GM20431 (cell line): ENCODE measurements around the gene CIPC.

Experiments used
- in situ Hi-C: fragments of 300-500 bp; cut with MseI, MboI; formaldehyde crosslinking; loops from one replicate; pipeline ENCODE4 v1.15.0; 2020; ENCODE audit warnings: low sequenced_read_pairs; ENCODE audit not compliant: unreplicated experiment

The CIPC gene

GRCh38 chr14:77141214-77142004, 43.4 kb downstream of the CIPC start, which contains the start of gene ZDHHC22:
TSS of gene ZDHHC22 (minus strand) at chr14:77141791. CDS start at chr14:77139738, 2,053 bp downstream.
- in situ Hi-C loops = no loop called here

GRCh38 chr14:77142005-77142800, 44.1 kb downstream of the CIPC start:
- in situ Hi-C loops = no loop called here

- in situ Hi-C loops = no loop called here
Measured at GRCh38 chr14:77143071-77143470, 45.0 kb downstream of the CIPC start.

- in situ Hi-C loops = no loop called here
Measured at GRCh38 chr14:77144412-77145115, 46.5 kb downstream of the CIPC start.

- in situ Hi-C loops = no loop called here
Measured at GRCh38 chr14:77145975-77146740, 48.1 kb downstream of the CIPC start.

- in situ Hi-C loops = no loop called here
Measured at GRCh38 chr14:77148510-77149231, 50.6 kb downstream of the CIPC start.

- in situ Hi-C loops = no loop called here
Measured at GRCh38 chr14:77151245-77151644, 53.2 kb downstream of the CIPC start.

GRCh38 chr14:77151918-77152588, 54.0 kb downstream of the CIPC start:
- in situ Hi-C loops = no loop called here

- in situ Hi-C loops = no loop called here
Measured at GRCh38 chr14:77153802-77154201, 55.7 kb downstream of the CIPC start.

- in situ Hi-C loops = no loop called here
Measured at GRCh38 chr14:77154421-77154820, 56.4 kb downstream of the CIPC start.

GRCh38 chr14:77155083-77155482, 57.0 kb downstream of the CIPC start:
- in situ Hi-C loops = no loop called here

GRCh38 chr14:77157740-77158139, 59.7 kb downstream of the CIPC start:
- in situ Hi-C loops = no loop called here

GRCh38 chr14:77158175-77158881, 60.3 kb downstream of the CIPC start:
- in situ Hi-C loops = no loop called here

GRCh38 chr14:77158882-77159255, 60.8 kb downstream of the CIPC start:
- in situ Hi-C loops = no loop called here

GRCh38 chr14:77161011-77161410, 63.0 kb downstream of the CIPC start:
- in situ Hi-C loops = no loop called here
